Testis (tissue), 2 donors: Measurements from ENCODE around the gene P2RX5.

Experiments
- CTCF ChIP-seq, 3 experiments: fragments of 450-650 bp in 2 of 3; fragments of 200-600 bp in 1 of 3; sonication (generic) in 1 of 3; IDR thresholded peaks; one replicate each; pipeline ENCODE4 v1.5.1; 2016 to 2019; ENCODE audit warnings: antibody characterized with exemption in 3 of 3, mild to moderate bottlenecking in 2 of 3, moderate library complexity in 1 of 3
- POLR2A ChIP-seq: fragments of 450-650 bp; IDR thresholded peaks from one replicate; pipeline ENCODE4 v1.6.1; 2017; ENCODE audit warnings: antibody characterized with exemption, mild to moderate bottlenecking, moderate library complexity

- TF ChIP-seq CTCF (IDR thresholded peaks at IDR 0.05) (no peak), POLR2A (no peak)
These were observed 20.1 kb downstream of the P2RX5 start for GRCh38 chr17:3675886-3676285.
